Stomach smooth muscle (tissue), 2 donors: ENCODE results near the gene NMD3.

Experiments
- H3K27ac ChIP-seq: one replicate; pipeline ENCODE4 v1.7.0; 2013; ENCODE audit warnings: mild to moderate bottlenecking, low read length, inconsistent platforms
- H3K27me3 ChIP-seq, 2 donors: one replicate each; pipeline ENCODE4 v1.7.0; 2013; ENCODE audit warnings: low read length in 2 of 2; ENCODE audit not compliant: insufficient read depth in 2 of 2, control insufficient read depth in 1 of 2
- H3K36me3 ChIP-seq, 2 donors: one replicate each; pipeline ENCODE4 v1.7.0; 2013; ENCODE audit warnings: low read length in 2 of 2; ENCODE audit not compliant: control insufficient read depth in 2 of 2, insufficient read depth in 2 of 2
- H3K4me1 ChIP-seq: one replicate; pipeline ENCODE4 v1.7.0; 2013; ENCODE audit warnings: low read length; ENCODE audit not compliant: control insufficient read depth, insufficient read depth
- H3K4me3 ChIP-seq, 2 donors: one replicate each; pipeline ENCODE4 v1.7.0; 2013; ENCODE audit warnings: low read length in 2 of 2
- H3K9ac ChIP-seq, 2 donors: one replicate each; pipeline ENCODE4 v1.7.0; 2013; ENCODE audit warnings: low read length in 2 of 2, mild to moderate bottlenecking in 1 of 2
- H3K9me3 ChIP-seq, 2 donors: one replicate each; pipeline ENCODE4 v1.7.0; 2013; ENCODE audit warnings: low read length in 2 of 2; ENCODE audit not compliant: control insufficient read depth in 2 of 2
- donor health status: healthy.
- donor health status: Pancreatic carcinoma.

The NMD3 gene

DNA sequence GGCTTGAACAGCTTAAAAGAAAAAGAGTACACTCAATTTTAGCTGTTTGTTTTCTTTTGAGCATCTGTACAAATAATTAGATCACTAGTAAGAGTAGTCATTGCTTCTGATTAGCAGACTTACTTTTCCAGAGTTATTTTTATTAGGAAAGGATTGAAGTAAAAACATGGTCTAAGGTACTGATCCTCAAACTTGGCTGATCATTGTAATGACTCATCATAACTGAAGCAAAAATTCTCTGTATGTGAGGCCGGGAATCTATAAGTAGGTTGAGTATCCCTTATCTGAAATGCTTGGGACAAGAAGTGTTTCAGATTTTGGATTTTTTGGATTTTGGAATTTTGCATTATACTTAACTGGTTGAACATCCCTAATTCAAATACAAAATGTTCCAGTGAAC is 12.4 kb downstream of the NMD3 start:
- Histone ChIP-seq H3K4me3 (no peak overlapping the region), H3K9ac (no peak overlapping the region), H3K27ac (no peak overlapping the region), H3K27me3 (no peaks in the 10 kb centered on the region), H3K4me1 (no peaks in the 10 kb centered on the region), H3K36me3 (peaks cover 8 to 35% of the 10 kb centered on the region in 2 donors), H3K9me3 (no peaks in the 10 kb centered on the region)

DNA sequence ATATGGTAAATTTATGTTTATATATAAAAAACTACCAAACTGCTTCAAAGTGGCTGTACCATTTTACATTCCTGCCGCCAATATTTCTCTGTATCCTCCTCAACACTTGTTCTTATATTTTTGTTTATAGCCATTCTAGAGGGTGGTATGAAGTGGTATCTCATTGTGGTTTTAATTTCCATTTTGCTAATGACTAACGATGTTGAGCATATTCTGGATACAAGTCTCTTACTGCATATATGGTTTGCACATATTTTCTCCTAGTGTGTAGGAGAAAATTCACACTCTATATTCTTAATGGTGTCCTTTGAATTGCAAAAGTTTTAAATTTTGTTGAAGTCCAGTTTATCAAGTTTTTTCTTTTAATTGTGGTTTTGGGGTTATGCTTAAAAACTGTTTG is 15.1 kb downstream of the NMD3 start:
- Histone ChIP-seq H3K9me3 (no peaks in the 10 kb centered on the region), H3K36me3 (peaks cover 4 to 25% of the 10 kb centered on the region in 2 donors), H3K27me3 (no peaks in the 10 kb centered on the region), H3K9ac (no peak overlapping the region), H3K4me1 (no peaks in the 10 kb centered on the region), H3K4me3 (no peak overlapping the region), H3K27ac (no peak overlapping the region)

DNA sequence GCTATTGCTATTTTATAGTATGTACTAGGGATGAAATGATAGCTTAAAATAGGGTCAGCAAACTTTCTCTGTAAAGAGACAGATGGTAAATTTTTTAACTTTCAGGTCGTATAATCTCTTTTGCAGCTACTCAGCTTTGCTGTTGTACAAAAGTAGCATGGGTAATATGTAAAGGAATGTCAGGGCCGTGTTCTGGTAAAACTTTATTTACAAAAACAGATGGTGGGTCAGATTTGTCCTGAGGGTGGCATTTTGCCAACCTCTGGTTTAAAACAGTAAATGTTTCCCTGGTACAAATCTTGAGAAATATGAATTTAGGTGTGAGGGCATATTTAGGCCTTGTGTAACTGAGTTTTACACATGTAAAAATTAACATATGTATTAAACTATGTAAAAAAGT is 18.6 kb downstream of the NMD3 start:
- H3K9ac ChIP-seq: no peak overlapping the region
- H3K27ac ChIP-seq: no peak overlapping the region
- H3K9me3 ChIP-seq: no peaks in the 10 kb centered on the region
- no peaks in the 10 kb centered on the region for H3K4me1 ChIP-seq
- peaks cover 7 to 20% of the 10 kb centered on the region in 2 donors for H3K36me3 ChIP-seq
- H3K27me3 ChIP-seq: no peaks in the 10 kb centered on the region
- no peak overlapping the region for H3K4me3 ChIP-seq

DNA sequence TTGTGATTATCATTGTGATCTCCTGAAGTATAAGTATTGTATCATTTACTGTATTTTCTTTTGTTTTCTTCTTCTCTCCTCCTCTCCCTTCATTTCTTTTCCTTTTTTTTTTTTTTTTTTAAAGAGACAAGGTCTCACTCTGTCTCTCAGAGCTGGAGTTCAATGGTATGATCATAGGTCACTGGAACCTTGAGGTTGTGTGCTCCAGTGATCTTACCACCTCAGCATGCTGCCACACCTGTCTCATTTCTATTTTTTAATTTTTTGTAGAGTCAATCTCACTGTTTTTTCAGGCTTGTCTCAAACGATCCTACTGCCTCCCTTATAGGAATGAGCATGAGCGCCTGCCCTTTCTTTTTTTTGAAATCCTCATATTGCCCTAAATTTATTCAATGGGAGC is 23.4 kb downstream of the NMD3 start:
- H3K27me3 ChIP-seq: no peaks in the 10 kb centered on the region
- H3K27ac ChIP-seq: no peak overlapping the region
- H3K4me1 ChIP-seq: no peaks in the 10 kb centered on the region
- H3K9me3 ChIP-seq: no peaks in the 10 kb centered on the region
- no peak overlapping the region for H3K9ac ChIP-seq
- no peak overlapping the region for H3K4me3 ChIP-seq
- peaks cover 13 to 19% of the 10 kb centered on the region in 2 donors for H3K36me3 ChIP-seq

DNA sequence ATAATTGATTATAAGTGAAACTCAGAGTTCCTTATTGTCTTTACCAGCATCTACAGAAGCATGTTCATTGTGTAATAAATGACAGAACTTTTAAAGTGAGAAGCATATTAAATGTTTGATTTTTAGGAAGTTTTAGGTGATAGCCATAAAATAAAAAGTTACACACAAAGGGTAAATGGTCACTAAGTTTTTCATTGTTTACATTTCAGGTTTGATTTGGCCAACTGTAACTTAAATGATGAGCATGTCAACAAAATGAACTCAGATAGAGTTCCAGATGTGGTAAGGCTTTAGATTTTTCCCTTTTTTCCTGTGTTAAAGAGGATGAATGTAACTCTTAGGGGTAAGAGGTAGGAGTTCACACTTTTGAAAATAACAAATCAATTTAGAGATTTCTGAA is 25.9 kb downstream of the NMD3 start:
- H3K36me3 ChIP-seq: peaks cover 17 to 31% of the 10 kb centered on the region in 2 donors
- no peak overlapping the region for H3K4me3 ChIP-seq
- H3K4me1 ChIP-seq: no peaks in the 10 kb centered on the region
- no peaks in the 10 kb centered on the region for H3K9me3 ChIP-seq
- H3K27me3 ChIP-seq: no peaks in the 10 kb centered on the region
- H3K9ac ChIP-seq: no peak overlapping the region
- H3K27ac ChIP-seq: no peak overlapping the region

DNA sequence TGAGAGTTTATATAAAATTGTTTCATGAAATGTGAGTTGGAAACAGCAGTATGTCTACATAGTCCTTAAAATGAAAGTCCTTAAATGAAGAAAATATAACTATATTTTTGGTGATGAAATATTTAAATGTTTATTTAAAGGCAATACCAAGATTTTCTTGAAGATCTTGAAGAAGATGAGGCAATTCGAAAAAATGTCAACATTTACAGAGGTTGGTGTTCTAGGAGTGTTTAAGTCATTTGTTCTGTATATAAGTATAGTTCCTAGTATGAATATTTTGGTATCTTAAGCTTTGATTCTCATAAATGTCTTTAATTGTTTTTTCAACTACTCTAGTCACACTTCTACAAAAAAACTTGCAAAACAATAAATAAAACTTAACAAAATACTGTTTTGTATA is 29.0 kb downstream of the NMD3 start:
- H3K27me3 ChIP-seq: no peaks in the 10 kb centered on the region
- H3K9ac ChIP-seq: no peak overlapping the region
- H3K36me3 ChIP-seq: peaks cover 28 to 47% of the 10 kb centered on the region in 2 donors
- H3K4me3 ChIP-seq: no peak overlapping the region
- H3K27ac ChIP-seq: no peak overlapping the region
- no peaks in the 10 kb centered on the region for H3K9me3 ChIP-seq
- no peaks in the 10 kb centered on the region for H3K4me1 ChIP-seq

DNA sequence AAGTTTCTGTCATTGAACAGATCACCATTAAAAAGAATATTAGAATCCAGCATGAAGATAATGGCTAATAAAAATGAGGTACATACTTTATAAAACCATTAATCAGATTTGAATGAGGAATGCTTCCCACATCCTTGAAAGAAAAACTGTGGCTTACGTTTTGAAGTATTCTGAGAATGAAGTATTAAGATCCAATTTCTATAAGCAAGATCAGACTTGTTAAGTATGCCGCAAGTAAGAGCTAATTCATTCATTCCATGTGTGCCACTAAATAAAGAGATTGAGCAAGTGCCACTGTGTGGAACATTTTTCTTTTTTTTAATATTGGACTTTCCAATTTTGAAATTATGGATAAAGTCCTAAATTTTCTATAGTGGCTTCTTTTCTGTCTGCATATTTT is 30.6 kb downstream of the NMD3 start:
- peaks cover 28 to 47% of the 10 kb centered on the region in 2 donors for H3K36me3 ChIP-seq
- no peak overlapping the region for H3K4me3 ChIP-seq
- H3K27ac ChIP-seq: no peak overlapping the region
- H3K9ac ChIP-seq: no peak overlapping the region
- H3K27me3 ChIP-seq: no peaks in the 10 kb centered on the region
- H3K9me3 ChIP-seq: no peaks in the 10 kb centered on the region
- H3K4me1 ChIP-seq: no peaks in the 10 kb centered on the region

DNA sequence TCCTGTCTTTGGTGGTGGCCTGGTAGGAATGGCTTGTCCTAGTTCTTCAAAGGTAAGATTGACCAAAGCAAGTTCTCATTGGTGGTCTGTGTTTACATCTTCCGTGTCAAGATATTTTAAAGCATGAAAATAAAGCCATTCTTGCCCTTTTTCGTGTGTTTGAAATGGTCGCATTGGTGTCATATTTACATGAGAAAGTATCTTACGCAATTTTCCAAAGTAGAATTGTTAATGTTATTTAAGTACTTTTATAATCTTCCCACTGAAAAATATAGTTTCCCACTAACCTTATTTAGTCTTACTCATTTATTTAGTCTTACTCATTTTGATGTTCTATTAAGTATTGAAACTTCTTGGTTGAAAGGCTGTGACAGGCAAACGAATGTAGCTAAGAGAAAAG is 31.0 kb downstream of the NMD3 start:
- no peak overlapping the region for H3K9ac ChIP-seq
- H3K27ac ChIP-seq: no peak overlapping the region
- H3K36me3 ChIP-seq: peaks cover 28 to 47% of the 10 kb centered on the region in 2 donors
- no peak overlapping the region for H3K4me3 ChIP-seq
- H3K27me3 ChIP-seq: no peaks in the 10 kb centered on the region
- no peaks in the 10 kb centered on the region for H3K4me1 ChIP-seq
- H3K9me3 ChIP-seq: no peaks in the 10 kb centered on the region

DNA sequence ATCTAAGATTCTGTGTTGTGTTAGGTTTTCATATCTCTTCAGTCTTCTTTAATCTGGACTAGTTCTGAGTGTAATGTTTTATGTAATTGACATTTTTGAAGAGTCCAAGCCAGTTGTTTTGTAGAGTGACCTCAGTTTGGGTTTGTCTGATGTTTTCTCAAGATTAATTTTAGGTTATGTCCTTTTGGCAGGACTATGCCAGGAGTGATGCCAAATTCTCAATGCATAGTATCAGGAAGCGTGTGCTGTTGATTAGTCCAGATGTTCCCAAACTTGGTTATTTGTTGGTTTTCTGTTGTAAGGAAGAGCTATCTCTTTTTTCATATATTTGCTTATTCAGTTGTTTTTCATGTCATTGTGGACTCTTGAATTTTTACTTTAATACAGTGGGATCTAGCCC is 32.6 kb downstream of the NMD3 start:
- no peak overlapping the region for H3K9ac ChIP-seq
- no peak overlapping the region for H3K4me3 ChIP-seq
- no peaks in the 10 kb centered on the region for H3K9me3 ChIP-seq
- H3K4me1 ChIP-seq: no peaks in the 10 kb centered on the region
- no peaks in the 10 kb centered on the region for H3K27me3 ChIP-seq
- H3K36me3 ChIP-seq: peaks cover 19 to 45% of the 10 kb centered on the region in 2 donors
- no peak overlapping the region for H3K27ac ChIP-seq

DNA sequence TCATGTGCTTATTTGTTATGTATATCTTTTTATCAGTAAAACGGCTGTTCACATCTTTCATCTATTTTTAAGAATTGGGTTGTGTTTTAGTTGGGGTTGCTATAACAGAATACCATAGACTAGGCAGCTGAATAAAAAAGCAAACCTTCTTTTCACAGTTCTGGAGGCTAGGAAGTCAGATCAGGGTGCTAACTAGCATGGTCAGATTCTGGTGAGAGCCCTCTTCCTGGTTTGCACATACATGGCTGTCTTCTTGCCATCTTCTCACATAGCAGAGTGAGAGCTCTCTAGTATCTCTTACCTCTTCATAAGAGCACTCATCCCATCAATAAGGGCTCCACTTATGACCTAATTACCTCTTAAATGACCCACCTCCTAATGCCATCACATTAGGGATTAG is 33.8 kb downstream of the NMD3 start:
- Histone ChIP-seq H3K9ac (no peak overlapping the region), H3K27ac (no peak overlapping the region), H3K4me1 (no peaks in the 10 kb centered on the region), H3K9me3 (no peaks in the 10 kb centered on the region), H3K4me3 (no peak overlapping the region), H3K27me3 (no peaks in the 10 kb centered on the region), H3K36me3 (peaks cover 19 to 36% of the 10 kb centered on the region in 2 donors)

DNA sequence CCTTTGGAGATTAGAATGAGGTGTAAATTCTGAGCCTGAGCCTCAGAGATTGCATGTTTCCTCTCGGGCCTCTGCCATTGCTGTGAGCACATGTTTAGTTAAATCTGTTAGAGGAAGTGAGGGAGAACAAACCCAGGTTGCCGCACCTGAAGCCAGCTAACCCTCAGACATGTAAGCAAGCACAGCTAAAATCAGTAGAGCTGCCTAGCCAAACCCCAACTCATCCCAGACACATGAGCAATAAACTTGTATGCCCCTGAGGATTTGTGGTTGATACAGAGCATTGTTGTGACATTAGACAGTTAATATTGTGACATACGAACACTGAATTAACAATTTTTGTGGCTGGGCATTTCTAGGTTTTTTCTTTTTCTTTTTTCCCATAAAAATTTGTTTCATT is 41.9 kb downstream of the NMD3 start:
- H3K4me3 ChIP-seq: no peak overlapping the region
- peaks cover 0 to 8% of the 10 kb centered on the region in 2 donors for H3K36me3 ChIP-seq
- no peak overlapping the region for H3K27ac ChIP-seq
- H3K27me3 ChIP-seq: no peaks in the 10 kb centered on the region
- no peaks in the 10 kb centered on the region for H3K9me3 ChIP-seq
- no peaks in the 10 kb centered on the region for H3K4me1 ChIP-seq
- no peak overlapping the region for H3K9ac ChIP-seq
